ENCODE measurements around the gene POU2F1.

POU2F1 gene

DNA sequence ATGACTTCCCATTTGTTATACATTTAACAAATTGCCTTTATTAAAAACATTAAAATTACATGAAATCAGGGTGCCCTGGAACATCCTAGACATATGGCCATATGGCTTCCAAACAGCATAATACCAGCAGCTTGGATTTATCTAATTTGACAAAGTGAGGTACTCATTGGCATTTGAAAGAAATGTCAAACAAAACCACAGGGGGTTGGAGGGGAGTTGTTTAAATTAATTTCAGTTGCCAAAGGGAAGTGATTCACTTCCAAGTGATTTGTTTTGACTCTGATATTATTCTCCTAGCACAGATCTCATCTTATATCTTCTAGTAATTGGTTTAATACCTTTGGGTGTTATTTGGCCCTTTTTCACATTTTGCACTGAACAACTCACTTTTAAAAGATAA lies 24.5 kb upstream of the POU2F1 start:
- DNase-seq (ENCODE audit: low read depth) = peak; percentile 60
- no peak overlapping the region for H3K4me3 ChIP-seq (ENCODE audit: low read depth, low read length)
- TF ChIP-seq, protein P1, sequence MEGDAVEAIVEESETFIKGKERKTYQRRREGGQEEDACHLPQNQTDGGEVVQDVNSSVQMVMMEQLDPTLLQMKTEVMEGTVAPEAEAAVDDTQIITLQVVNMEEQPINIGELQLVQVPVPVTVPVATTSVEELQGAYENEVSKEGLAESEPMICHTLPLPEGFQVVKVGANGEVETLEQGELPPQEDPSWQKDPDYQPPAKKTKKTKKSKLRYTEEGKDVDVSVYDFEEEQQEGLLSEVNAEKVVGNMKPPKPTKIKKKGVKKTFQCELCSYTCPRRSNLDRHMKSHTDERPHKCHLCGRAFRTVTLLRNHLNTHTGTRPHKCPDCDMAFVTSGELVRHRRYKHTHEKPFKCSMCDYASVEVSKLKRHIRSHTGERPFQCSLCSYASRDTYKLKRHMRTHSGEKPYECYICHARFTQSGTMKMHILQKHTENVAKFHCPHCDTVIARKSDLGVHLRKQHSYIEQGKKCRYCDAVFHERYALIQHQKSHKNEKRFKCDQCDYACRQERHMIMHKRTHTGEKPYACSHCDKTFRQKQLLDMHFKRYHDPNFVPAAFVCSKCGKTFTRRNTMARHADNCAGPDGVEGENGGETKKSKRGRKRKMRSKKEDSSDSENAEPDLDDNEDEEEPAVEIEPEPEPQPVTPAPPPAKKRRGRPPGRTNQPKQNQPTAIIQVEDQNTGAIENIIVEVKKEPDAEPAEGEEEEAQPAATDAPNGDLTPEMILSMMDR (conservative IDR thresholded peaks at IDR 0.05; ENCODE audit: low read depth, low read length) = no peak

DNA sequence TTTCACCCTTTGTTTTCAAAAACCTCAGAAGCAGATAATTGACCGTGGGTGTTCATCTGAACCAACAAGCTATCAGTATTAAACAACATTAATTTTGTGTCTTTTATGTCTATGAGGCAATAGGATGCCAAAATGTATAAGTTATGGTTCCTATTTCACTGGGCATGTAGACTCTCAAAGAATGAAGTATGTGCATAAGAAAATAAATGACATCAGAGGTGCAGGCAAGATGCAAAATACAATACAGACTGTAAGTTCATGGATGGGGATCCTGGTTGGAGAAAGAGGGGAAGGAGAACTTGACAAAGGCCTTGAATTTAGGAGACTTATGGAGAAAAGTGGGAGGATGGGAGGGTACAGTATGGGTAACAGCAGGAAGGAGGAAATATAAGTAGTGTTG lies 23.4 kb upstream of the POU2F1 start:
- no peak for DNase-seq (ENCODE audit: low read depth)
- TF ChIP-seq, protein P1 (conservative IDR thresholded peaks at IDR 0.05; ENCODE audit: low read depth, low read length) = no peak
- no peak overlapping the region for H3K4me3 ChIP-seq (ENCODE audit: low read depth, low read length)

DNA sequence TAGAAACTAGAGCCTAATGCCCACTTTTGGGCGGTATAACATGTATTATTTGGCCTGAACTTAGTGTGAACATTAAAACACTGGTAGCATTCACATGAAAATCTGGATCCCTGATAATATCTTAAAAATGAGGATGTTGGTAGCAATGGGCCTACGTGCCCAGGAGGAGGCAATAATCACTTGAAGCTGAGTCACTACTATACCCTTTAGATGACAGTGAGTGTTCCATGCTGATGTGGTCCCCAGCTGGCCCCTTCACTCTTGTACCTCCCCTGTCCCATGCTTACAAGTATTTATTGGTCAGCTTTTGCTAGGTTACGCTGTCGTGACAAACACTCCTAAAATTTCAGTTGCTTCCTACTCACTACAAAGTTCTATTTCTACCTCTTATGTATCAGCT lies 23.0 kb upstream of the POU2F1 start:
- H3K4me3 ChIP-seq (ENCODE audit: low read depth, low read length) = no peak overlapping the region
- DNase-seq (ENCODE audit: low read depth) = no peak
- TF ChIP-seq, protein P1 (conservative IDR thresholded peaks at IDR 0.05; ENCODE audit: low read depth, low read length) = no peak

DNA sequence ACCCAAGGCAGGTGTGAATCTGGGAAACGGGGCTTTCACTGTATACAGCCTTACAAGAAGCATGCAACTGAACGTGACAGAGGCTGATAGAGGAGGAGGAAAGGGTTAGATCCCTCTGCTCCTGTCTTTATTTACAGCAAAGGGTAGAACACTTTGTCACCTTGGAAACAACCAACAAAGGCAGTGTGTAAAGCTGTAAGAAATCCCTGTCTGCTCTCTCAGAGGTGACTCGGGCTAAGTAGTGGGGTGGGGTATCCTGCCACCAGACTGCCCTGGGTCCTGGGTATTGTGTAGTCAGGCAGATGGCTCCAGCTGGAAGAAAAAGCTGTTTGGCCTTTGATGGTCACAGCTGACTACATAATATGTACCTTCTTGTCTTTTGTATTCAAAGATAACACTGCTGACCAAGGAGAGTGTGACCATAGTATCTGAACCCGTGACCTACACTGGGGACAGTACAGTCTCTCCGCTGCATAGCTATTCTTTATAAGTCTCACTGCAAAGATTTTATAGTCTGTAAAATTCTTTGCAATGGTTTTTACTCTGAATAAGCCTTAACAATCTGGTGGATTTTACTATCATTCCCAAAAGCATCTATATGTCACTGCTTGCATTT lies 22.1 kb upstream of the POU2F1 start:
- H3K4me3 ChIP-seq (ENCODE audit: low read depth, low read length) = no peak overlapping the region
- DNase-seq (ENCODE audit: low read depth) = no peak
- TF ChIP-seq, protein P1 (conservative IDR thresholded peaks at IDR 0.05; ENCODE audit: low read depth, low read length) = no peak

DNA sequence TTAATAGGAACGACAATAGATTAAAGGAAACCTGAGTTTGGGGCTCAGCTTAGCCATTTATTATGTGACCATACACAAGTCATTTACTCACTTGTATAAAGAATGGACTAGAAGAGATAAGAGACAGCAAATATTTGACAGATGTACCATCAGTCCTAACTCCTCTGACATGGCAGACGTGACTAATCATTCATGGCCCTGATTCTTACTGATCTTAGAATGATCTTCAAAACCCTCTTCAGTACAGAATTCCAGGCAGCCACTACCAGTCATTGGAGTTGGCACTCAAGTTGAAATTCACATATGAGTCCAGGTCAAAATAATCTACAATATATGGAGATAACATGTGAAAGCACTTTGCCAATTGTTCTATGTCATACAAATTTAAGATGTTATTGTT lies 21.0 kb upstream of the POU2F1 start:
- no peak overlapping the region for H3K4me3 ChIP-seq (ENCODE audit: low read depth, low read length)
- TF ChIP-seq, protein P1 (conservative IDR thresholded peaks at IDR 0.05; ENCODE audit: low read depth, low read length) = no peak
- DNase-seq (ENCODE audit: low read depth) = no peak

DNA sequence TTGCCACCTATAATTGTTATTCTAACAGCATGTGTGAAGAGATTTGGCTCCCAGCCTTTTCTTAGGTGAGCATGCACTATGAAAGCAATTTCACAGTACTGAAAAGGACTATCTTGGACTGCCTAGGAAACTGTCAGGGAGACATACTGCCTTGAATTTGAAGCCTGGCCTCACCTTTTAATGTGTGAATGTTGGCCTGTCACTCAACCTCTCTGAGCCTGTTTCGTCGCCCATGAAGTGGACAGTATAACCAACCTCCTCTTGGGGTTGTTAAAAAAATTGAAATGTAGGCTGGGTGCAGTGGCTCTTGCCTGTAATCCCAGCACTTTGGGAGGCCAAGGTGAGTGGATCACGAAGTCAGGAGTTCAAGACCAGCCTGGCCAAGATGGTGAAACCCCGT lies 20.4 kb upstream of the POU2F1 start:
- DNase-seq (ENCODE audit: low read depth) = no peak
- TF ChIP-seq, protein P1 (conservative IDR thresholded peaks at IDR 0.05; ENCODE audit: low read depth, low read length) = no peak

DNA sequence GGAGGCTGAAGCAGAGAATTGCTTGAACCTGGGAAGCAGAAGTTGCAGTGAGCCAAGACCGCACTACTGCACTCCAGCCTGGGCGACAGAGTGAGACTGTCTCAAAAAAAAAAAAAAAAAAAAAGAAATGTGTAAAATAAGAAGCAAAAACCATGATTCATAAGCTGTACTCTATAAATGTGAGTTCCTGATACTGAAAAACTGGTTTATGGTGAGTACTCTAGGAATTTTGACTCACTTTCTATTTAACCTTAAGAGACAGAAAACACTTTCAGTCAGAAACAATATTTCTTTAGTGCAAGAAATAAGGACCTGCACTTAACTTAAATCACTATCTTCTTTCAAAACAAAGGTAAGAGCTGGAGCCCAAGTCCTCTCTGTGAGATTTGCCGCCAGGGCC lies 19.9 kb upstream of the POU2F1 start:
- TF ChIP-seq, protein P1 (conservative IDR thresholded peaks at IDR 0.05; ENCODE audit: low read depth, low read length) = no peak
- no peak for DNase-seq (ENCODE audit: low read depth)
- H3K4me3 ChIP-seq (ENCODE audit: low read depth, low read length) = no peak overlapping the region

More for the DNA sequence above, 20.4 kb upstream of the POU2F1 start:
- no peak overlapping the region for H3K4me3 ChIP-seq (ENCODE audit: low read depth, low read length)
